ENCODE measurements around the gene HOXC9.

Gene HOXC9

GRCh38 chr12:54051026-54051842 is 51.3 kb downstream of the HOXC9 start (continued):
- no peak for TF ChIP-seq ZBTB21 (tag by site-specific recombination; IDR thresholded peaks at IDR 0.05)
- TF ChIP-seq ZNF423 (tag by site-specific recombination; IDR thresholded peaks at IDR 0.05): no peak; the same call in 1 of the 2 replicates
- peak; percentile 28 for TF ChIP-seq GLIS1 (tag by site-specific recombination; IDR thresholded peaks at IDR 0.05)
- TF ChIP-seq, protein P1, sequence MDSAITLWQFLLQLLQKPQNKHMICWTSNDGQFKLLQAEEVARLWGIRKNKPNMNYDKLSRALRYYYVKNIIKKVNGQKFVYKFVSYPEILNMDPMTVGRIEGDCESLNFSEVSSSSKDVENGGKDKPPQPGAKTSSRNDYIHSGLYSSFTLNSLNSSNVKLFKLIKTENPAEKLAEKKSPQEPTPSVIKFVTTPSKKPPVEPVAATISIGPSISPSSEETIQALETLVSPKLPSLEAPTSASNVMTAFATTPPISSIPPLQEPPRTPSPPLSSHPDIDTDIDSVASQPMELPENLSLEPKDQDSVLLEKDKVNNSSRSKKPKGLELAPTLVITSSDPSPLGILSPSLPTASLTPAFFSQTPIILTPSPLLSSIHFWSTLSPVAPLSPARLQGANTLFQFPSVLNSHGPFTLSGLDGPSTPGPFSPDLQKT (IDR thresholded peaks at IDR 0.05; ENCODE audit: borderline replicate concordance, low read depth, low read length): no peak
- TF ChIP-seq ZNF202 (tag by site-specific recombination; IDR thresholded peaks at IDR 0.05; ENCODE audit: borderline replicate concordance): no peak
- no peak for TF ChIP-seq ZNF658 (tag by site-specific recombination; IDR thresholded peaks at IDR 0.05)
- TF ChIP-seq, protein P2, sequence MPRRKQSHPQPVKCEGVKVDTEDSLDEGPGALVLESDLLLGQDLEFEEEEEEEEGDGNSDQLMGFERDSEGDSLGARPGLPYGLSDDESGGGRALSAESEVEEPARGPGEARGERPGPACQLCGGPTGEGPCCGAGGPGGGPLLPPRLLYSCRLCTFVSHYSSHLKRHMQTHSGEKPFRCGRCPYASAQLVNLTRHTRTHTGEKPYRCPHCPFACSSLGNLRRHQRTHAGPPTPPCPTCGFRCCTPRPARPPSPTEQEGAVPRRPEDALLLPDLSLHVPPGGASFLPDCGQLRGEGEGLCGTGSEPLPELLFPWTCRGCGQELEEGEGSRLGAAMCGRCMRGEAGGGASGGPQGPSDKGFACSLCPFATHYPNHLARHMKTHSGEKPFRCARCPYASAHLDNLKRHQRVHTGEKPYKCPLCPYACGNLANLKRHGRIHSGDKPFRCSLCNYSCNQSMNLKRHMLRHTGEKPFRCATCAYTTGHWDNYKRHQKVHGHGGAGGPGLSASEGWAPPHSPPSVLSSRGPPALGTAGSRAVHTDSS (tag by site-specific recombination; IDR thresholded peaks at IDR 0.05): peak; percentile 55; the same call in 1 of the 2 replicates
- TF ChIP-seq ZNF2 (tag by site-specific recombination; IDR thresholded peaks at IDR 0.05): no peak
- no peak for TF ChIP-seq ZIC2 (tag by site-specific recombination; IDR thresholded peaks at IDR 0.05)
- TF ChIP-seq SALL2 (tag by site-specific recombination; IDR thresholded peaks at IDR 0.05; ENCODE audit: borderline replicate concordance): no peak
- no peak for TF ChIP-seq ZNF184 (tag by site-specific recombination; IDR thresholded peaks at IDR 0.05)
- TF ChIP-seq IKZF3 (tag by site-specific recombination; IDR thresholded peaks at IDR 0.05): 0 out of 2 replicates have a peak, but pooled peaks have one; percentile 32
- TF ChIP-seq ZNF843 (tag by site-specific recombination; IDR thresholded peaks at IDR 0.05): no peak
- TF ChIP-seq ZNF510 (tag by site-specific recombination; IDR thresholded peaks at IDR 0.05; ENCODE audit: insufficient replicate concordance): no peak
- TF ChIP-seq, protein P3, sequence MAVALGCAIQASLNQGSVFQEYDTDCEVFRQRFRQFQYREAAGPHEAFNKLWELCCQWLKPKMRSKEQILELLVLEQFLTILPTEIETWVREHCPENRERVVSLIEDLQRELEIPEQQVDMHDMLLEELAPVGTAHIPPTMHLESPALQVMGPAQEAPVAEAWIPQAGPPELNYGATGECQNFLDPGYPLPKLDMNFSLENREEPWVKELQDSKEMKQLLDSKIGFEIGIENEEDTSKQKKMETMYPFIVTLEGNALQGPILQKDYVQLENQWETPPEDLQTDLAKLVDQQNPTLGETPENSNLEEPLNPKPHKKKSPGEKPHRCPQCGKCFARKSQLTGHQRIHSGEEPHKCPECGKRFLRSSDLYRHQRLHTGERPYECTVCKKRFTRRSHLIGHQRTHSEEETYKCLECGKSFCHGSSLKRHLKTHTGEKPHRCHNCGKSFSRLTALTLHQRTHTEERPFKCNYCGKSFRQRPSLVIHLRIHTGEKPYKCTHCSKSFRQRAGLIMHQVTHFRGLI (tag by site-specific recombination; IDR thresholded peaks at IDR 0.05): no peak; the same call in 1 of the 2 replicates
- no peak for TF ChIP-seq ZNF335 (tag by site-specific recombination; conservative IDR thresholded peaks at IDR 0.05)
- TF ChIP-seq ZNF426 (tag by site-specific recombination; IDR thresholded peaks at IDR 0.05): no peak
- TF ChIP-seq ZNF514 (tag by site-specific recombination; IDR thresholded peaks at IDR 0.05): no peak
- no peak for TF ChIP-seq ZNF561 (tag by site-specific recombination; IDR thresholded peaks at IDR 0.05; ENCODE audit: borderline replicate concordance)
- TF ChIP-seq ZNF621 (tag by site-specific recombination; IDR thresholded peaks at IDR 0.05): no peak
- TF ChIP-seq, protein P4, sequence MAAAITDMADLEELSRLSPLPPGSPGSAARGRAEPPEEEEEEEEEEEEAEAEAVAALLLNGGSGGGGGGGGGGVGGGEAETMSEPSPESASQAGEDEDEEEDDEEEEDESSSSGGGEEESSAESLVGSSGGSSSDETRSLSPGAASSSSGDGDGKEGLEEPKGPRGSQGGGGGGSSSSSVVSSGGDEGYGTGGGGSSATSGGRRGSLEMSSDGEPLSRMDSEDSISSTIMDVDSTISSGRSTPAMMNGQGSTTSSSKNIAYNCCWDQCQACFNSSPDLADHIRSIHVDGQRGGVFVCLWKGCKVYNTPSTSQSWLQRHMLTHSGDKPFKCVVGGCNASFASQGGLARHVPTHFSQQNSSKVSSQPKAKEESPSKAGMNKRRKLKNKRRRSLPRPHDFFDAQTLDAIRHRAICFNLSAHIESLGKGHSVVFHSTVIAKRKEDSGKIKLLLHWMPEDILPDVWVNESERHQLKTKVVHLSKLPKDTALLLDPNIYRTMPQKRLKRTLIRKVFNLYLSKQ (tag by site-specific recombination; IDR thresholded peaks at IDR 0.05; ENCODE audit: borderline replicate concordance): no peak
- no peak for TF ChIP-seq ZNF133 (tag by site-specific recombination; IDR thresholded peaks at IDR 0.05)
- peak; percentile 93 for TF ChIP-seq EGR2 (tag by site-specific recombination; IDR thresholded peaks at IDR 0.05; ENCODE audit: low read depth)
- TF ChIP-seq, protein P5, sequence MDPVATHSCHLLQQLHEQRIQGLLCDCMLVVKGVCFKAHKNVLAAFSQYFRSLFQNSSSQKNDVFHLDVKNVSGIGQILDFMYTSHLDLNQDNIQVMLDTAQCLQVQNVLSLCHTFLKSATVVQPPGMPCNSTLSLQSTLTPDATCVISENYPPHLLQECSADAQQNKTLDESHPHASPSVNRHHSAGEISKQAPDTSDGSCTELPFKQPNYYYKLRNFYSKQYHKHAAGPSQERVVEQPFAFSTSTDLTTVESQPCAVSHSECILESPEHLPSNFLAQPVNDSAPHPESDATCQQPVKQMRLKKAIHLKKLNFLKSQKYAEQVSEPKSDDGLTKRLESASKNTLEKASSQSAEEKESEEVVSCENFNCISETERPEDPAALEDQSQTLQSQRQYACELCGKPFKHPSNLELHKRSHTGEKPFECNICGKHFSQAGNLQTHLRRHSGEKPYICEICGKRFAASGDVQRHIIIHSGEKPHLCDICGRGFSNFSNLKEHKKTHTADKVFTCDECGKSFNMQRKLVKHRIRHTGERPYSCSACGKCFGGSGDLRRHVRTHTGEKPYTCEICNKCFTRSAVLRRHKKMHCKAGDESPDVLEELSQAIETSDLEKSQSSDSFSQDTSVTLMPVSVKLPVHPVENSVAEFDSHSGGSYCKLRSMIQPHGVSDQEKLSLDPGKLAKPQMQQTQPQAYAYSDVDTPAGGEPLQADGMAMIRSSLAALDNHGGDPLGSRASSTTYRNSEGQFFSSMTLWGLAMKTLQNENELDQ (tag by site-specific recombination; IDR thresholded peaks at IDR 0.05; ENCODE audit: low read depth): no peak
- TF ChIP-seq SETDB1 (IDR thresholded peaks at IDR 0.05; ENCODE audit: insufficient read length, low read length): no peak
- TF ChIP-seq ZNF23 (tag by site-specific recombination; IDR thresholded peaks at IDR 0.05; ENCODE audit: borderline replicate concordance): no peak
- no peak for TF ChIP-seq ZNF223 (tag by site-specific recombination; IDR thresholded peaks at IDR 0.05)
- TF ChIP-seq ZNF211 (tag by site-specific recombination; IDR thresholded peaks at IDR 0.05; ENCODE audit: low read depth): no peak
- no peak for TF ChIP-seq KLF10 (tag by site-specific recombination; IDR thresholded peaks at IDR 0.05)
- peak; percentile 89 for TF ChIP-seq ZNF600 (tag by site-specific recombination; IDR thresholded peaks at IDR 0.05)
- TF ChIP-seq REPIN1 (tag by site-specific recombination; IDR thresholded peaks at IDR 0.05; ENCODE audit: low read depth): no peak
- no peak for TF ChIP-seq MYNN (tag by site-specific recombination; IDR thresholded peaks at IDR 0.05; ENCODE audit: borderline replicate concordance)
- TF ChIP-seq ZNF670 (tag by site-specific recombination; IDR thresholded peaks at IDR 0.05; ENCODE audit: low read depth): no peak

Measured in HEK293 (cell line).